Activated naive CD8-positive, alpha-beta T cell treated with anti-CD3 and anti-CD28 coated beads for 36 hours (primary cell): ENCODE measurements around the gene GRIPAP1. TPM values are rescaled to one million over a fixed set of nuclear protein-coding genes. Genes with fewer than 3 reads are reported as not detected.

ENCODE experiments used
- DNase-seq: peaks from one replicate; pipeline ENCODE4 v3.0.0; 2021
- H3K27ac Mint-ChIP-seq: one replicate; pipeline ENCODE4 v1.8.0; 2022; ENCODE audit warnings: mild to moderate bottlenecking, moderate library complexity, mixed read lengths
- H3K27me3 Mint-ChIP-seq: one replicate; pipeline ENCODE4 v1.8.0; 2022; ENCODE audit warnings: mild to moderate bottlenecking, mixed read lengths
- H3K36me3 Mint-ChIP-seq: one replicate; pipeline ENCODE4 v1.8.0; 2021; ENCODE audit warnings: mild to moderate bottlenecking, mixed read lengths
- H3K4me1 Mint-ChIP-seq: one replicate; pipeline ENCODE4 v1.8.0; 2021; ENCODE audit warnings: mixed read lengths
- H3K4me3 Mint-ChIP-seq: one replicate; pipeline ENCODE4 v1.8.0; 2022; ENCODE audit warnings: mild to moderate bottlenecking, moderate library complexity, mixed read lengths
- H3K9me3 Mint-ChIP-seq: one replicate; pipeline ENCODE4 v1.8.0; 2022; ENCODE audit warnings: mixed read lengths
- total RNA-seq, 2 experiments: library from RNA; stranded (reverse); gene quantifications; one replicate each; pipeline ENCODE4 v1.2.3, GENCODE V29; 2021

Gene GRIPAP1, protein sequence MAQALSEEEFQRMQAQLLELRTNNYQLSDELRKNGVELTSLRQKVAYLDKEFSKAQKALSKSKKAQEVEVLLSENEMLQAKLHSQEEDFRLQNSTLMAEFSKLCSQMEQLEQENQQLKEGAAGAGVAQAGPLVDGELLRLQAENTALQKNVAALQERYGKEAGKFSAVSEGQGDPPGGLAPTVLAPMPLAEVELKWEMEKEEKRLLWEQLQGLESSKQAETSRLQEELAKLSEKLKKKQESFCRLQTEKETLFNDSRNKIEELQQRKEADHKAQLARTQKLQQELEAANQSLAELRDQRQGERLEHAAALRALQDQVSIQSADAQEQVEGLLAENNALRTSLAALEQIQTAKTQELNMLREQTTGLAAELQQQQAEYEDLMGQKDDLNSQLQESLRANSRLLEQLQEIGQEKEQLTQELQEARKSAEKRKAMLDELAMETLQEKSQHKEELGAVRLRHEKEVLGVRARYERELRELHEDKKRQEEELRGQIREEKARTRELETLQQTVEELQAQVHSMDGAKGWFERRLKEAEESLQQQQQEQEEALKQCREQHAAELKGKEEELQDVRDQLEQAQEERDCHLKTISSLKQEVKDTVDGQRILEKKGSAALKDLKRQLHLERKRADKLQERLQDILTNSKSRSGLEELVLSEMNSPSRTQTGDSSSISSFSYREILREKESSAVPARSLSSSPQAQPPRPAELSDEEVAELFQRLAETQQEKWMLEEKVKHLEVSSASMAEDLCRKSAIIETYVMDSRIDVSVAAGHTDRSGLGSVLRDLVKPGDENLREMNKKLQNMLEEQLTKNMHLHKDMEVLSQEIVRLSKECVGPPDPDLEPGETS
- total RNA-seq = 10 to 100 TPM; 53.7 to 54.3 TPM

GRCh38 chrX:49002091-49002935 is at the start of gene GRIPAP1:
Gene GRIPAP1, minus strand, starts transcription at chrX:49002264. Its CDS starts 35 bp downstream, at chrX:49002229.
- Mint-ChIP-seq H3K27me3 (no peaks in the 10 kb centered on the region), H3K36me3 (peaks cover 27% of the 10 kb centered on the region), H3K27ac (peak within 1 kb of the TSS; percentile 99), H3K4me3 (peak within 1 kb of the TSS; percentile 99), H3K4me1 (peaks cover 23% of the 10 kb centered on the region), H3K9me3 (no peaks in the 10 kb centered on the region)
- DNase-seq = peak; percentile 72

- Mint-ChIP-seq H3K4me3 (peak overlapping the region; percentile 79), H3K27me3 (no peaks in the 10 kb centered on the region), H3K36me3 (no peaks in the 10 kb centered on the region), H3K27ac (peak overlapping the region; percentile 80), H3K9me3 (no peaks in the 10 kb centered on the region), H3K4me1 (peaks cover 28% of the 10 kb centered on the region)
- no peak for DNase-seq
Observed at GRCh38 chrX:49043987-49044281, 41.9 kb upstream of the GRIPAP1 start.

DNA sequence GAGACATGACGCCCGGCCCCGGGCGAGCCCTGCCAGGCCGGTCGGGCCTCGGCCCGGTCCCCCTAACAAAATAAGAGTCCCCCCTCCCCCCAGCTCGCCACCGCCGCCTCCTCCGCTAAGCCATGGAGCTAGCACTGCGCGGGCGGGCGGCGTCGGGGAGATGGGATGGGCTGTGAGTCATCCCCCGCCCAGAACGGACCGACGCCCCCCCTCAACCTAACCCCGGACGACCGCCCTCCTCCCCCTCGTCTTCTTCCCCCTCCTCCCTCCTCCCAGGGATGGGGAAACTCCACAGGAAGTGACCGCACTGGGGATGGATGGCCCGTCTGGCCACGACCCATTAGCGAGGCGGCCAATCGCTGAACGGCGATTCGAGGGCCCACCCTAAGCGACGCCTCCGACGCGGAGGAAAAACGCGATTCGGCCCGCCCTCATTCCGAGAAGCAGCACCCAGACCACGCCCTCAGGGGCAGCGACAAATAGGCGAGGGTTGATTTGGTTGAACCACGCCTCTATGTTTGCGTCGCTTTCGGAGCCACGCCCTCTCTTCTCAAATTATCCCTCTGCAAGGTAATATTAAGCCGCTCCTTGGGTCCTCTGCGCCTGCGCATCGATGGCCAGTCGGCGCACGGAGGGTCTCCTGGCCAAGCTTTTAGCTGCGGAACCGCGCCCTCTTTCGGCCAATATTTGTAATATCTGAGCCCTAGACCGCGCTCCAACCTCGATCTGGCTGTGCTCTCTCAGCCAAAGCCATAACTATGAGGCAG is 41.3 kb upstream of the GRIPAP1 start, which contains the start of gene TFE3:
Gene TFE3, minus strand, starts transcription at position 138 of the 767 bp plus-strand sequence. Its CDS starts 131 bp downstream, at position 7.
- Mint-ChIP-seq H3K36me3 (peaks cover 1% of the 10 kb centered on the region), H3K4me1 (peaks cover 28% of the 10 kb centered on the region), H3K27me3 (no peaks in the 10 kb centered on the region), H3K4me3 (peak within 1 kb of the TSS; percentile 92), H3K9me3 (no peaks in the 10 kb centered on the region), H3K27ac (peak within 1 kb of the TSS; percentile 91)
- DNase-seq = peak; percentile 95

GRCh38 chrX:49042581-49043219 is 40.6 kb upstream of the GRIPAP1 start:
- DNase-seq = no peak
- no peaks in the 10 kb centered on the region for H3K27me3 Mint-ChIP-seq
- peak overlapping the region; percentile 91 for H3K27ac Mint-ChIP-seq
- peak overlapping the region; percentile 92 for H3K4me3 Mint-ChIP-seq
- H3K36me3 Mint-ChIP-seq = peaks cover 4% of the 10 kb centered on the region
- H3K9me3 Mint-ChIP-seq = no peaks in the 10 kb centered on the region
- H3K4me1 Mint-ChIP-seq = peaks cover 28% of the 10 kb centered on the region

DNA sequence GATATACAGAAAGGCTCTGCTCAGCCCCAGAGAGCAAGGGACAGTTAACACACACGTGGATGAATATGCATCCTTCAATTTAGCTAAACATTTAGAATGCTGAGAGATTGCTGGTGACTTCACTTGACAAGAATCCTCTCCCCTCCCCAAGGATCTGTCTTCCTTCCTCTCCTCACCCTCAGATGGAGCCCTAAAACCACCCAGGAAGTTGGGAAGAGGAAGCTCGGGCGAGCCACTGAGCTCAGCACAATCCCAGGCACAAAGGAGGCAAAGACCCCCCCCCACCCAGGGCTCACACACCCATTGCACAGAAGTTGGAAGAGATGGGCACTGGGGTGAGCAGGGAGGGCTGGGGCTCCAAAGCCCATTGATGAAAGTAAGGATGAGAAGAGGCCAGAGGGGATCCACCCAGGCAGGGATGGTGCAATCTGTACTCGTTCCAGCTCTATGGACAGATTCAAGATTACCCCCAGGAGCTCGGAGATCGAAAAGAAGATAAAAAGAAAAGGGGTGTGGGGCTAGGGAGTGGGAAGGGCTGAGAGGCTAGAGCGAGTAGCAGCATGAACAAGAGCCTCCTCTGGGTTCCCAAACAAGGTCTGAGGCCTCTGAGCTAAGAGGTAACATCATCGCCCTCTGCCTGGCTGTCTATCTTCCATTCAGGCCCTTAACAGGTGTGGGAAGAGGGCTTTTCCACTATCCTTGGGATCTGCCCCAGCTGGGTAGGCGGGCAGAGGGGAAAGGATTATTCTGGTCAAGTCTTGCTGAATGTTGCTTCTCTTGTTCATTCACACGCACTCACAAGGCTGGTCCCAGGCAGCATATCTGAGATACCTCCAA is 39.9 kb upstream of the GRIPAP1 start:
- H3K27ac Mint-ChIP-seq = peak overlapping the region; percentile 91
- H3K4me1 Mint-ChIP-seq = peaks cover 28% of the 10 kb centered on the region

GRCh38 chrX:49040376-49040955 is 38.4 kb upstream of the GRIPAP1 start:
- Mint-ChIP-seq H3K9me3 (no peaks in the 10 kb centered on the region), H3K27me3 (no peaks in the 10 kb centered on the region), H3K4me1 (peaks cover 28% of the 10 kb centered on the region), H3K27ac (peak overlapping the region; percentile 65), H3K36me3 (peaks cover 5% of the 10 kb centered on the region), H3K4me3 (peak overlapping the region; percentile 47)
- DNase-seq = no peak

More for the DNA sequence above, 39.9 kb upstream of the GRIPAP1 start:
- no peak for DNase-seq
- no peaks in the 10 kb centered on the region for H3K27me3 Mint-ChIP-seq
- H3K4me3 Mint-ChIP-seq = peak overlapping the region; percentile 92
- H3K9me3 Mint-ChIP-seq = no peaks in the 10 kb centered on the region
- H3K36me3 Mint-ChIP-seq = peaks cover 5% of the 10 kb centered on the region

DNA sequence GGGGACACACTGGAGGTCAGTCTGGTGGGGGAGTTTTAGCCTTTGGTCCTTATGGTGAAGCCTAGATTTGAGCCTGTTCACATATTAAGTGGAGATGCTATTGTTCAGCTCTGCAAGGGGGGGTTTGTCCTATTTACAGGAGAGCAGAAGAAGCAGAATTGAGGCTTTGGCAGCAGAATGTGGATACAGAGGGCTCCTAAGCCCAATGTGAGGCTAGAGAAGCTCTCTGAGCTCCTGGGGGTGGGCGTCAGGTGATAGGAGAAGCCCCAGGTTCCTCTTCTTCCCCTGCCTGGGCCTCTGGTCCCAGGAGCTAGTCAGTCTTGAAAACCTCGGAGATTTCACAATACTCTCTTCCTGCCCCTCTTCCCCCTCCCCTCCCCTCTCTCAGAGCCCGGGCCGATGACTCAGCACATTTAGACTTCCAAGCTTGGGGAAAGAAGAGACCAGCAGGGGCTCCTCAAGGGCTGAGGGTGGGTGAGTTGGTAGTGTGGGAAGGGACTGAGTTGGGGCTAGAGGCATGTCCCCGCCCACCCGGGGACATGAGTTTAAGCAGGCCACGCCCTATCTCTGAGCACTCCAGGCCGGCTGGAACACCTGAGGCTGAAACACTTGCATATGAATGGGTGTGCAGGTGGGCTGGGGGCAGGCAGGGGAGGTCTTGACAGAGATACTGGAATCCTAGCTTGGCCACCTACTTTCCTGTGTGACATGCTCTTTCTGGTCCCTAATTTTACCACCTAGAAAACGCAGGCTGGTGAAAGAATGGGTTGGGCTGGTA is 37.7 kb upstream of the GRIPAP1 start:
- Mint-ChIP-seq H3K27ac (peak overlapping the region; percentile 65), H3K27me3 (no peaks in the 10 kb centered on the region), H3K4me1 (peaks cover 28% of the 10 kb centered on the region), H3K9me3 (no peaks in the 10 kb centered on the region), H3K4me3 (peak overlapping the region; percentile 47), H3K36me3 (peaks cover 5% of the 10 kb centered on the region)
- peak; percentile 40 for DNase-seq

DNA sequence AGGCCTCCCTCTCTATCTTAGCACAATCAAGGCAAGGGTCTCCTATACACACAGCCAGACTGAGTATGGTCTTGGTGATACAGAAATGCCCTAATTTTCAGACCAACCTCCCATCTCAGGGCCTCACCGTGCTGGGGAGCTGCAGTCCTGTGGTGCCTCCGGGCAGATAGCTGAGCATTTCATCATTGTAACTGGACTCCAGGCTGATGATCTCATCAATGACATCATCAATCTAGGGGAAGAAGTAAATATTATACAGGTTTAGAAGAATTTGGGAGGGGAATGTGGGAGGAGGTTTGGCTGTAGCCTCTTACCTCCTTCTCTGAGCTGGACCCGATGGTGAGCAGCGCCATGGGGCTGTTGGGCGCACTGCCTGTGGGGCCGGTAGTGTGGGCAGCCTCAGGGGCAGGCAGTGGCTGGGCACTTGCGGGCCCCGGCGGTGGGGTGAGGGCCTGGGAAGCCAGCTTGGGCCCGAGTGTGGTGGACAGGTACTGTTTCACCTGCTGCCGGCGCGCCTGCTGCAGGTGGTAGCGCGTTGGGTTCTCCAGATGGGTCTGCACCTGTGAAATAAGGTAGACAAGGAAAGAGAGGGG is 35.9 kb upstream of the GRIPAP1 start:
- DNase-seq = no peak
- no peaks in the 10 kb centered on the region for H3K9me3 Mint-ChIP-seq
- peak overlapping the region; percentile 34 for H3K27ac Mint-ChIP-seq
- peaks cover 23% of the 10 kb centered on the region for H3K4me1 Mint-ChIP-seq
- H3K4me3 Mint-ChIP-seq = no peak overlapping the region
- no peaks in the 10 kb centered on the region for H3K27me3 Mint-ChIP-seq
- H3K36me3 Mint-ChIP-seq = peaks cover 5% of the 10 kb centered on the region

GRCh38 chrX:49030283-49030682 is 28.2 kb upstream of the GRIPAP1 start:
- DNase-seq = no peak
- H3K27ac Mint-ChIP-seq = no peak overlapping the region
- no peaks in the 10 kb centered on the region for H3K4me1 Mint-ChIP-seq
- no peaks in the 10 kb centered on the region for H3K9me3 Mint-ChIP-seq
- H3K36me3 Mint-ChIP-seq = peaks cover 2% of the 10 kb centered on the region
- H3K27me3 Mint-ChIP-seq = no peaks in the 10 kb centered on the region
- no peak overlapping the region for H3K4me3 Mint-ChIP-seq

- H3K27ac Mint-ChIP-seq = no peak overlapping the region
- no peak for DNase-seq
- H3K9me3 Mint-ChIP-seq = no peaks in the 10 kb centered on the region
- H3K36me3 Mint-ChIP-seq = peaks cover 2% of the 10 kb centered on the region
- H3K27me3 Mint-ChIP-seq = no peaks in the 10 kb centered on the region
- H3K4me1 Mint-ChIP-seq = no peaks in the 10 kb centered on the region
- no peak overlapping the region for H3K4me3 Mint-ChIP-seq
Observed at GRCh38 chrX:49029876-49030275, 27.8 kb upstream of the GRIPAP1 start.

DNA sequence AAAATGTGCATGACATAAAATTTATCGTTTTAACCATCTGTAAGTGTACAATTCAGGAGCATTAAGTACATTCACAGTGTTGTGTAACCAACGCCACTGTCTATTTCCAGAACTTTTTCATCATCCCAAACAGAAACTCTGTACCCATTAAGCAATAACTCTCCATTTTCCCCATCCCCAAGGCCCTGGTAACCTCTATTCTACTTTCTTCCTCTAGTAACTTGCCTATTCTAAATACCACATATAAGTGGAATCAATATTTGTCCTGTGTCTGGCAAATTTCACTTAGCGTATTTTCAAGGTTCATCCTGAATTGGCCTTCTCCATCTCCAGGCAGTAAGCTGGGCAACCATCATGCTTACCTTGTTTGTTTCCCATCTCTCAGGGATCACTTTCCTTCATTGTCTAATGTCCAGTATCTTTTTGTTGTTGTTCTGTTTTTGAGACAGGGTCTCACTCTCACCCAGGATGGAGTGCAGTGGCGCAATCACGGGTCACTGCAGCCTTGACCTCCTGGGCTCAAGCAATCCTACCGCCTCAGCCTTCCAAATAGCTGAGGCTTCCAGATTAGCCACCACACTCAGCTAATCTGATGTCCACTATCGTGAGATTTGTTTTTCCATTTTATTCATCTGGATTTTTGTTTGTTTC is 17.7 kb upstream of the GRIPAP1 start:
- H3K27ac Mint-ChIP-seq = no peak overlapping the region
- no peaks in the 10 kb centered on the region for H3K4me1 Mint-ChIP-seq

More for the DNA sequence above, 17.7 kb upstream of the GRIPAP1 start:
- Mint-ChIP-seq H3K36me3 (no peaks in the 10 kb centered on the region), H3K27me3 (no peaks in the 10 kb centered on the region), H3K9me3 (no peaks in the 10 kb centered on the region), H3K4me3 (no peak overlapping the region)
- no peak for DNase-seq
